DOHH2 (cell line): Measurements from ENCODE around the gene ARHGAP11A.

Experiments
- H3F3A ChIP-seq: fragments of 200-600 bp; sonication (generic), shearing (Covaris generic); 2 replicates; pipeline ENCODE4 v1.6.0; 2016; ENCODE audit warnings: antibody characterized with exemption, mild to moderate bottlenecking; ENCODE audit not compliant: control insufficient read depth, insufficient read depth
- H3K27ac ChIP-seq: fragments of 200-600 bp; sonication (generic); 2 replicates; pipeline ENCODE4 v1.5.1; 2014; ENCODE audit warnings: low read depth, mild to moderate bottlenecking, low read length, moderate library complexity
- H3K27me3 ChIP-seq: fragments of 200-600 bp; sonication (generic); 2 replicates; pipeline ENCODE4 v1.6.1; 2014; ENCODE audit warnings: mild to moderate bottlenecking, low read length, mixed read lengths; ENCODE audit not compliant: control insufficient read depth
- H3K36me3 ChIP-seq: fragments of 200-600 bp; sonication (generic); 2 replicates; pipeline ENCODE4 v1.6.1; 2014; ENCODE audit warnings: mild to moderate bottlenecking, low read length, moderate library complexity, mixed read lengths; ENCODE audit not compliant: control insufficient read depth
- H3K4me1 ChIP-seq: fragments of 200-600 bp; sonication (generic); 2 replicates; pipeline ENCODE4 v1.6.1; 2014; ENCODE audit warnings: mild to moderate bottlenecking, low read length, mixed read lengths; ENCODE audit not compliant: control insufficient read depth
- H3K4me2 ChIP-seq: fragments of 200-600 bp; sonication (generic); 2 replicates; pipeline ENCODE4 v1.6.0; 2014; ENCODE audit warnings: mild to moderate bottlenecking, low read length, moderate library complexity
- H3K4me3 ChIP-seq: fragments of 200-600 bp; sonication (generic); 2 replicates; pipeline ENCODE4 v1.5.1; 2014; ENCODE audit warnings: mild to moderate bottlenecking, low read length, mixed read lengths
- H3K79me2 ChIP-seq: fragments of 200-600 bp; sonication (generic); 2 replicates; pipeline ENCODE4 v1.6.1; 2014; ENCODE audit warnings: mild to moderate bottlenecking, low read length, mixed read lengths; ENCODE audit not compliant: control insufficient read depth
- H3K9me2 ChIP-seq: fragments of 200-600 bp; sonication (generic); replicated peaks from 2 replicates; pipeline ENCODE4 v1.6.1; 2014; ENCODE audit warnings: mild to moderate bottlenecking, low read length, mixed read lengths; ENCODE audit not compliant: control insufficient read depth
- H3K9me3 ChIP-seq: fragments of 200-600 bp; sonication (generic); 2 replicates; pipeline ENCODE4 v1.6.1; 2014; ENCODE audit warnings: antibody characterized with exemption, low read length, mixed read lengths; ENCODE audit not compliant: control insufficient read depth, insufficient read depth
- H4K20me1 ChIP-seq: fragments of 200-600 bp; sonication (generic); 2 replicates; pipeline ENCODE4 v1.6.0; 2014; ENCODE audit warnings: low read depth, mild to moderate bottlenecking, antibody characterized with exemption, low read length, moderate library complexity; ENCODE audit not compliant: control insufficient read depth, insufficient read depth
- EZH2phosphoT487 ChIP-seq: fragments of 200-600 bp; sonication (generic); IDR thresholded peaks from 2 replicates; pipeline ENCODE4 v1.6.1; 2017; ENCODE audit warnings: borderline replicate concordance, mild to moderate bottlenecking, antibody characterized with exemption, low read length, moderate library complexity, mixed read lengths
- TF ChIP-seq, protein P1 (sequence below): fragments of 200-600 bp; sonication (generic); IDR thresholded peaks from one replicate; pipeline ENCODE4 v1.5.1; 2014; ENCODE audit warnings: antibody characterized with exemption, mild to moderate bottlenecking, low read depth, low read length; ENCODE audit not compliant: poor library complexity, severe bottlenecking

ARHGAP11A gene

DNA sequence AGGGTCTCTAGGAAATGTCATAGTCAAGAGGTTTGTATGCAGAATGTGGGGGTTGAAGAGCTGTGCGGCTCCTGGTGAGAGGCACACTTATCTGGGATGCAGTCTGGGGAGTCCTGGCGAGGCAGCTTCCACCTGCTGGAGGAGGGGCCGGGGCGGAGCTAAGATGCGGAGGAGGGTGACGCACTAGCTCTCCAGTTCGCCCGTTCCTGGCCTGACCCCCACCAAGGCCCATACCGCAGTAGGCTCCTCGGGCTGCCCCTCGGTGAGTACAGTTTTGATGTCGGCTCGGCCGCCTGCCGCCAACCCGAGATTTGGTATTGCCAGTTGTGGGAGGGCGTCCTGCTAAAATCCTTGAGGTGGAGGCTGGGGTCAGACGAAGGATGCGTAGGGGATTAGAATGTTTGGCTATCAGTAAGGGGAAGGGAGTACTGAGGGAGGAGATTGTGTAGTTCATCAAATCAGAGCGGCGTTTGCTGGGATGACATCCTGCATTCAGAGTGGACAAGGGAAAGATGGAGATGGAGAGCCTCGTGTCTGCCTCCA lies 26.3 kb downstream of the ARHGAP11A start, which contains the start of gene SCG5:
TSS of gene SCG5 (plus strand) at position 194 of the 543 bp plus-strand sequence. CDS start 1,883 bp downstream, outside the sequence.
- peaks cover 7% of the 10 kb centered on the region; the same call in 1 of the 2 replicates for H4K20me1 ChIP-seq
- TF ChIP-seq, protein P1, sequence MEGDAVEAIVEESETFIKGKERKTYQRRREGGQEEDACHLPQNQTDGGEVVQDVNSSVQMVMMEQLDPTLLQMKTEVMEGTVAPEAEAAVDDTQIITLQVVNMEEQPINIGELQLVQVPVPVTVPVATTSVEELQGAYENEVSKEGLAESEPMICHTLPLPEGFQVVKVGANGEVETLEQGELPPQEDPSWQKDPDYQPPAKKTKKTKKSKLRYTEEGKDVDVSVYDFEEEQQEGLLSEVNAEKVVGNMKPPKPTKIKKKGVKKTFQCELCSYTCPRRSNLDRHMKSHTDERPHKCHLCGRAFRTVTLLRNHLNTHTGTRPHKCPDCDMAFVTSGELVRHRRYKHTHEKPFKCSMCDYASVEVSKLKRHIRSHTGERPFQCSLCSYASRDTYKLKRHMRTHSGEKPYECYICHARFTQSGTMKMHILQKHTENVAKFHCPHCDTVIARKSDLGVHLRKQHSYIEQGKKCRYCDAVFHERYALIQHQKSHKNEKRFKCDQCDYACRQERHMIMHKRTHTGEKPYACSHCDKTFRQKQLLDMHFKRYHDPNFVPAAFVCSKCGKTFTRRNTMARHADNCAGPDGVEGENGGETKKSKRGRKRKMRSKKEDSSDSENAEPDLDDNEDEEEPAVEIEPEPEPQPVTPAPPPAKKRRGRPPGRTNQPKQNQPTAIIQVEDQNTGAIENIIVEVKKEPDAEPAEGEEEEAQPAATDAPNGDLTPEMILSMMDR = no peak
- no peak for TF ChIP-seq EZH2phosphoT487
- H3K79me2 ChIP-seq = peaks cover 10% of the 10 kb centered on the region
- H3K9me2 ChIP-seq = no peaks in the 10 kb centered on the region
- H3K4me2 ChIP-seq = no peak within 1 kb of the TSS
- peaks cover 5% of the 10 kb centered on the region; the same call in 1 of the 2 replicates for H3F3A ChIP-seq
- H3K27me3 ChIP-seq = no peaks in the 10 kb centered on the region
- H3K36me3 ChIP-seq = peaks cover 68% of the 10 kb centered on the region
- H3K4me1 ChIP-seq = peaks cover 8% of the 10 kb centered on the region
- no peak within 1 kb of the TSS for H3K4me3 ChIP-seq
- no peak within 1 kb of the TSS for H3K27ac ChIP-seq
- no peaks in the 10 kb centered on the region for H3K9me3 ChIP-seq

DNA sequence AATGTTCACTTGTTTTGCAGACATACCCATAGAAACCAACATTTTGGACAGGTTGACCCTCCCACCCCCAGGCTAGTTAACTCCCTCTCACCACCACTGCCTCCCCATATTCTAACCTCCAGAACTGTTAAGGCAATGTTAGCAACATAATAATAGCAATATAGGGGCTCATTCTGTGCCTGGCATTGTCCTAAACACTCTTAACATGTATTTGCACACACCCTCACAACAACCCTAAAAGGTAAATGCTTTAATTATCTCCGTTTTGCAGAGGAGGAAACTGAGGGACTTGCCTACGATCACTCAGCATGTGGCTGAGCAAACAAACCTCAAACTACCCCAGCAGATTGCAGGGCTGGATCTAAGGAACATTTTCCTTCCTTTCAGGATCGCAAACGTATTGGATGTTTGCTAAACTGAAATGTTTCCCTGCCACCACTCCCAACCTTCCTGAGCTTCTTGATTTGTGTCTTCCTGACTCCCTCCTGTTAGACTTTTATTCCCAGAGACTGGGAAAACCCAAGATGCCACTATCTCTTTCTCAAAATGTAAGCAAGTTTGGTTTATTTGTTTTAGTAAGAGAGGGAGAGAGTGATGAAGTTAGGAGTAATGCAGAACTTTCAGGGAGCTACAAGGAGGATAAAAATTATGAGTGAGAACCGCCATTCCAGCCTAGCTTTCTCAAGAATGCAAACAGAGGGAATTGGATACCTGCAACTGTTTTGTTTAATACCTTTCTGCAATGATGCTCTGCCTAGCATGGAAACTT lies 27.5 kb downstream of the ARHGAP11A start:
- no peaks in the 10 kb centered on the region for H3K27me3 ChIP-seq
- TF ChIP-seq, protein P1 = no peak
- no peak for TF ChIP-seq EZH2phosphoT487
- no peak overlapping the region for H3K4me2 ChIP-seq
- peaks cover 62% of the 10 kb centered on the region for H3K36me3 ChIP-seq
- H3K79me2 ChIP-seq = no peaks in the 10 kb centered on the region
- no peaks in the 10 kb centered on the region for H3K9me2 ChIP-seq
- H3K9me3 ChIP-seq = no peaks in the 10 kb centered on the region
- no peak overlapping the region for H3K4me3 ChIP-seq
- H3F3A ChIP-seq = no peaks in the 10 kb centered on the region
- H3K4me1 ChIP-seq = no peaks in the 10 kb centered on the region
- H3K27ac ChIP-seq = no peak overlapping the region
- H4K20me1 ChIP-seq = peaks cover 7% of the 10 kb centered on the region

DNA sequence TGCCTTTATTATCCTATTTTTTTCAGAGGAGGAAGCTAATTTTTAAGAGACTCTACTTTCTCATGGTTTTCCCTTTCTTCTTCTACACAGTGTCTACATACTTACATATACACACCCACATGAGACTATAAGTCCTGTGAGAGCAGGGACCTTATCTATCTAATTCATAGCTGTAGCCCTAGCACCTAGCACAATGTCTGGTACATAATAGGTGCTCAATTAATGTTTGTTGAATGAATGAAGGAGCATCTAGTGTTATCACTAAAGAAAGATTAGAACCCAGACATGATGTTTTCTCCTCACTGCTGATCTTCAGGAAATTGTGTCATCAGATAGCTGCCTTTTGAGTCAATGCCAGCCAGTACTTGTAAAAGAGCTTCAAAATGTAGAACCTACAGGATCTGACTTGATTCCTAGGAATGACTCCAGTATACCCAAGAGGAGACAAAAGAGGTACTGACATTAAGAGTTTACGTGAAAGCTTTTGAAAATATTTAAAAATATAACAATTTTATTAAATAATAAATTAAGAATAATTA lies 28.7 kb downstream of the ARHGAP11A start:
- no peaks in the 10 kb centered on the region for H3K9me2 ChIP-seq

More for the DNA sequence above, 28.7 kb downstream of the ARHGAP11A start:
- Histone ChIP-seq H4K20me1 (peaks cover 7% of the 10 kb centered on the region), H3K27ac (no peak overlapping the region), H3F3A (no peaks in the 10 kb centered on the region), H3K79me2 (no peaks in the 10 kb centered on the region), H3K27me3 (no peaks in the 10 kb centered on the region), H3K4me2 (no peak overlapping the region), H3K9me3 (no peaks in the 10 kb centered on the region), H3K4me3 (no peak overlapping the region), H3K4me1 (no peaks in the 10 kb centered on the region), H3K36me3 (peaks cover 57% of the 10 kb centered on the region)
- TF ChIP-seq, protein P1 = no peak
- TF ChIP-seq EZH2phosphoT487 = no peak
